Measurements from ENCODE around the gene TBC1D4.
"Not testable (repeated sequence)": the region's sequence is repeated elsewhere in the genome, so short reads cannot be mapped to it uniquely, and the experiment has no call there.

TBC1D4 gene

GRCh38 chr13:75308222-75308621 lies 173.7 kb downstream of the TBC1D4 start:
- H3K4me1 Mint-ChIP-seq (ENCODE audit: low read depth) = peaks cover 48% of the 10 kb centered on the region
- no peaks in the 10 kb centered on the region for H3K27me3 Mint-ChIP-seq
- H3K9me3 Mint-ChIP-seq (ENCODE audit: low read depth) = no peaks in the 10 kb centered on the region
- peaks cover 60% of the 10 kb centered on the region for H3K36me3 Mint-ChIP-seq
- no peak overlapping the region for H3K4me3 Mint-ChIP-seq
- peak overlapping the region; percentile 72 for H3K27ac Mint-ChIP-seq

- Mint-ChIP-seq H3K27ac (peak overlapping the region; percentile 38), H3K9me3 (ENCODE audit: low read depth) (no peaks in the 10 kb centered on the region), H3K27me3 (no peaks in the 10 kb centered on the region), H3K4me1 (ENCODE audit: low read depth) (peaks cover 41% of the 10 kb centered on the region), H3K36me3 (peaks cover 56% of the 10 kb centered on the region), H3K4me3 (no peak overlapping the region)
These were observed 174.5 kb downstream of the TBC1D4 start for GRCh38 chr13:75307370-75307949.

GRCh38 chr13:75306967-75307366 lies 175.0 kb downstream of the TBC1D4 start:
- not testable (repeated sequence) for H3K9me3 Mint-ChIP-seq (ENCODE audit: low read depth); H3K4me3 Mint-ChIP-seq; H3K27me3 Mint-ChIP-seq
- Mint-ChIP-seq H3K27ac (peak overlapping the region; percentile 41), H3K36me3 (peaks cover 57% of the 10 kb centered on the region), H3K4me1 (ENCODE audit: low read depth) (peaks cover 43% of the 10 kb centered on the region)

GRCh38 chr13:75305059-75305458 lies 176.9 kb downstream of the TBC1D4 start:
- Mint-ChIP-seq H3K4me1 (ENCODE audit: low read depth) (peaks cover 51% of the 10 kb centered on the region), H3K9me3 (ENCODE audit: low read depth) (no peaks in the 10 kb centered on the region), H3K4me3 (no peak overlapping the region), H3K27ac (peak overlapping the region; percentile 64), H3K27me3 (no peaks in the 10 kb centered on the region), H3K36me3 (peaks cover 46% of the 10 kb centered on the region)

GRCh38 chr13:75303263-75303662 lies 178.7 kb downstream of the TBC1D4 start:
- Mint-ChIP-seq H3K9me3 (ENCODE audit: low read depth) (no peaks in the 10 kb centered on the region), H3K27ac (no peak overlapping the region), H3K27me3 (no peaks in the 10 kb centered on the region), H3K4me3 (no peak overlapping the region), H3K4me1 (ENCODE audit: low read depth) (peaks cover 56% of the 10 kb centered on the region), H3K36me3 (peaks cover 40% of the 10 kb centered on the region)

DNA sequence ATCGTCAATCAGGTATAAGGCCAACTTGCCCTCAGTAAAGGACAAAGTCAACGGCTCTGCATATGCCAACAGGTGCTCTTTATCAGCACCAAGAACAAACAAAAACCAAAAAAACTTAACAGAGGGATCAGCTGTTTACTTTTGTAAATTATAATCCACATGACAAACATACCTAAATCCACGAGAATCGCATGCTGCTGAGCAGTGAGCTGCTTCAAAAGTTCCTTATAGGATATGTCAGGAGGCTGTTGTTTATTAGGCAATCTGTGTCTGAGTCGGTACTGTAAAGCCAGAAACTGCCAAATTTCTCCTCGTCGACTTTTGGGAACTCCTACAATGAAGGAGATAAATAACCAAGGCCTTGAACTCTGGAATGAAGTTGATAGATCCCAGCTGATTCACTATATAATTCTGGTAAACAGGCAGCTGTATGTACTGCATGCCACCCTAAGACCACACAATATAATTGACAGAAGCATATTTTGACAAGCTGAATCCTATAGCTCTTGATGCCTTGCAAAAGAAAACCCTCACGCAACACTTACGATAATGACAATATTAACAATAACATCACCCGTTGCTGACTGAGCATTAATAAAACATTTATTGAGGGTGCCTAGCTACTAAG lies 179.8 kb downstream of the TBC1D4 start:
- no peak overlapping the region for H3K4me3 Mint-ChIP-seq
- H3K36me3 Mint-ChIP-seq = peaks cover 39% of the 10 kb centered on the region
- peaks cover 51% of the 10 kb centered on the region for H3K4me1 Mint-ChIP-seq (ENCODE audit: low read depth)
- H3K9me3 Mint-ChIP-seq (ENCODE audit: low read depth) = no peaks in the 10 kb centered on the region
- H3K27ac Mint-ChIP-seq = no peak overlapping the region
- H3K27me3 Mint-ChIP-seq = no peaks in the 10 kb centered on the region

DNA sequence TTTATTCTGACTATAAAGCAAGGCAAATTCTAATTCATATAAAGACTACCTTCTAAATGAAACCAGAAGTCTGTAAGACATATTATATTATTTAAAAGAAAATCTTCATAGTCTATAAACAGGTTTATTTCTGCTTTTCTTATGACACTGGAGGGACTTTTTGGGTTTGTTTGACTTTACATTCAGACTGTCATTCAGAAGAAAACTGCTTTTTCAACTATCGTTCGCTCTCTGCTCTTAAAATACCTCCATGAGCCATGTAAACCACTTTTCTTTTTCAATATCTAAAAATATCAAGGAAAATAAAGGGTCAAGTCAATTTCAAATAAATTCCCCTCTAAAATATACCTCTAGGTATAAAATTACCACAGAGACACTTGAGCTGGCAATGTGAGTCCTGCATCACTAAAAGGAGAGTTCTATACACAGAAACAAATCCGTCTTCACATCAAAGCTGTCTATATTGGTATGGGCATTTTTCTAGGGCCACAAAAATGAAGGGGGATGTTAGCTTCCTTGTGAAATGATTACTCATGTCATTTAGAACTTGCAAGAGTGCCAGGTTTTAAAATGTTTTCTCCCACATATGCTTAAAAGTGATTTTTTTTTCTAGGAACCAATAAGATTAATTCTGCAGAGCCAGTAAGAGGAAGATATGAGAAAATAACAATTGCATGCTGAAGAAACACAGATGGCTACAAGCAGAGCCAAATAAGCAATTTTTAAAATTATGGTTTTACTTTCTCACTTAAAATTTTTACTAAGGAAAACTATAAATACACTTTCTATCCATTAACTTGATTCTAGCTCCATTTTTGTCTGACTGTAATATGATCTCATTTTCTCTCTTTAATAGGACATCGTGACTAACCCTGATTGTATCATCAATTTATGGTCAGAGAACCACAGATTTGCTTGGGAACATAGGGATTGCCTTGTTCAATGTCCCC lies 181.8 kb downstream of the TBC1D4 start:
- Mint-ChIP-seq H3K27me3 (no peaks in the 10 kb centered on the region), H3K27ac (peak overlapping the region; percentile 92), H3K36me3 (peaks cover 29% of the 10 kb centered on the region), H3K9me3 (ENCODE audit: low read depth) (no peaks in the 10 kb centered on the region), H3K4me1 (ENCODE audit: low read depth) (peaks cover 63% of the 10 kb centered on the region), H3K4me3 (peak overlapping the region; percentile 38)

DNA sequence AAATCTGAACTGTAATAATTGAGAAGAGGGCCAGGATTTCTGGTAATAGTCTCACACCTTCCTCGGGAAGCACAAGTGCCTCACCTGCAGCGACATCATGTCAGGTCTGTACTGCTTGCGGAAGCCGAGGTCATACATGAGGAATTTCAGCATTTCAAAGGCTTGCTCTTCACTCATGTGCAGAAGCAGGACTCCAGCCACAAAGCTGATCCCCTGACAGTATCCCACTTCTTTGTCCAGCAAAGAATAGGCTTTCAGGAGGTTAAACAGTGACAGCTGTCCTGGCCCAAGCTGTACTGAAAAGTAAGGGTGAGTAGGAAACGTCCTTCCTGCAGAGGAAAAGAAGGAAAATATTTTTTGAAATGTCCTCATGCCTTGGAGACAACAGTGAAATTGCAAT lies 182.7 kb downstream of the TBC1D4 start:
- H3K4me3 Mint-ChIP-seq = no peak overlapping the region
- H3K4me1 Mint-ChIP-seq (ENCODE audit: low read depth) = peaks cover 65% of the 10 kb centered on the region
- H3K27ac Mint-ChIP-seq = peak overlapping the region; percentile 92
- H3K27me3 Mint-ChIP-seq = no peaks in the 10 kb centered on the region
- peaks cover 19% of the 10 kb centered on the region for H3K36me3 Mint-ChIP-seq
- H3K9me3 Mint-ChIP-seq (ENCODE audit: low read depth) = no peaks in the 10 kb centered on the region

GRCh38 chr13:75296641-75297040 lies 185.3 kb downstream of the TBC1D4 start:
- Mint-ChIP-seq H3K27ac (peak overlapping the region; percentile 48), H3K4me1 (ENCODE audit: low read depth) (peaks cover 55% of the 10 kb centered on the region), H3K9me3 (ENCODE audit: low read depth) (no peaks in the 10 kb centered on the region), H3K36me3 (peaks cover 9% of the 10 kb centered on the region), H3K27me3 (no peaks in the 10 kb centered on the region), H3K4me3 (peak overlapping the region; percentile 35)

DNA sequence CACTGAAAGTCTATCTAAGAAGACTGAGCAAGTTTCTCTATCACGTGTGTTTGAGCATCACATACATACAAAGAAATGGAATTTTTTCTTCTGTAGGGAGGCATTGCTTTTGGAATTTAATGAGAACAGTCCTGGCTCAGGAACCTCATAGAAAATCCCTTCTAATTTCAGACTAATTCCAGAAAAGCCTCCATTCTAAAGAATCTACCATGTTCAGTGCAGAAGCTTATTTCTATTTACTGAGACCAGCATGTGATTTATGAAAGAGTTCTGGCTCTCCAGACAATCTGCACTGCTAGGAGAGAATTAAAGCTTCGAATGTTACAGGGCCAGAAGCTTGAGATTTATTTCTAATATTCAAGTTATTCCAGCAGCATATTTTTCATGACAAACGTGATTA lies 186.8 kb downstream of the TBC1D4 start:
- H3K27me3 Mint-ChIP-seq = no peaks in the 10 kb centered on the region
- peak overlapping the region; percentile 10 for H3K4me3 Mint-ChIP-seq
- H3K9me3 Mint-ChIP-seq (ENCODE audit: low read depth) = no peaks in the 10 kb centered on the region
- H3K4me1 Mint-ChIP-seq (ENCODE audit: low read depth) = peaks cover 48% of the 10 kb centered on the region
- peaks cover 11% of the 10 kb centered on the region for H3K36me3 Mint-ChIP-seq
- no peak overlapping the region for H3K27ac Mint-ChIP-seq

- H3K4me3 Mint-ChIP-seq = no peak overlapping the region
- H3K27me3 Mint-ChIP-seq = no peaks in the 10 kb centered on the region
- no peaks in the 10 kb centered on the region for H3K9me3 Mint-ChIP-seq (ENCODE audit: low read depth)
- H3K27ac Mint-ChIP-seq = no peak overlapping the region
- peaks cover 12% of the 10 kb centered on the region for H3K36me3 Mint-ChIP-seq
- H3K4me1 Mint-ChIP-seq (ENCODE audit: low read depth) = peaks cover 37% of the 10 kb centered on the region
These were observed 187.9 kb downstream of the TBC1D4 start for GRCh38 chr13:75294110-75294509.

GRCh38 chr13:75285310-75285709 lies 196.7 kb downstream of the TBC1D4 start:
- Mint-ChIP-seq H3K27me3 (no peaks in the 10 kb centered on the region), H3K9me3 (ENCODE audit: low read depth) (peaks cover 18% of the 10 kb centered on the region), H3K36me3 (peaks cover 35% of the 10 kb centered on the region), H3K4me3 (no peak overlapping the region), H3K27ac (no peak overlapping the region), H3K4me1 (ENCODE audit: low read depth) (no peaks in the 10 kb centered on the region)

GRCh38 chr13:75279834-75280369 lies 202.1 kb downstream of the TBC1D4 start:
- peaks cover 27% of the 10 kb centered on the region for H3K9me3 Mint-ChIP-seq (ENCODE audit: low read depth)

GRCh38 chr13:75273695-75274094 lies 208.3 kb downstream of the TBC1D4 start:
- not testable (repeated sequence) for H3K36me3 Mint-ChIP-seq; H3K4me3 Mint-ChIP-seq; H3K4me1 Mint-ChIP-seq (ENCODE audit: low read depth); H3K27ac Mint-ChIP-seq; H3K27me3 Mint-ChIP-seq
- H3K9me3 Mint-ChIP-seq (ENCODE audit: low read depth) = peaks cover 13% of the 10 kb centered on the region

More at GRCh38 chr13:75279834-75280369, 202.1 kb downstream of the TBC1D4 start:
- H3K4me1 Mint-ChIP-seq (ENCODE audit: low read depth) = no peaks in the 10 kb centered on the region
- no peak overlapping the region for H3K27ac Mint-ChIP-seq
- H3K4me3 Mint-ChIP-seq = no peak overlapping the region
- no peaks in the 10 kb centered on the region for H3K27me3 Mint-ChIP-seq
- peaks cover 24% of the 10 kb centered on the region for H3K36me3 Mint-ChIP-seq

DNA sequence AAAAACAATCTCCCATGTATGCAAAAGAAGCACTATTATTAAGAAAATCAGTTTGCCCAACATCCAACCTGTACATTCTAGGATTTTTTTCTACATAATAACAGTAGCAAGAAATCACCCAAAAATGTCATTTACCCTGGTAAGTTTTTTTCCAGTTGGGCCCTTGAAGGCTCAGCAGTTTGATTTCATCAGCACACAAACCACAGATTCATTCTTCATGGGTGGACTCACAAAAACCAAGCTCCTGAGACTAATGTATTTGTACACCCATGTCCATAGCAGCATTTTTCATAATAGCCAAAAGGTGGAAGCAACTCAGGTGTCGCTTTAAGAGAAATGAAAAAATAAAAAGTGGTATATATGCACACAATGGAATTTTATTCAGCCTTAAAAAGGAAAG lies 210.1 kb downstream of the TBC1D4 start:
- Mint-ChIP-seq H3K36me3 (peaks cover 7% of the 10 kb centered on the region), H3K27me3 (no peaks in the 10 kb centered on the region), H3K4me3 (no peak overlapping the region), H3K4me1 (ENCODE audit: low read depth) (no peaks in the 10 kb centered on the region), H3K9me3 (ENCODE audit: low read depth) (peaks cover 10% of the 10 kb centered on the region), H3K27ac (no peak overlapping the region)
